Calu3 (cell line): ENCODE results near the gene TOMM70. TPM values are rescaled to one million over a fixed set of nuclear protein-coding genes. Genes with fewer than 3 reads are reported as not detected.

Source experiments
- BruUV-seq: library from RNA; stranded (reverse); fragments of 400-500 nt; replicated peaks from 2 replicates; lab custom pipeline; 2021; lab: Mats Ljungman, UMichigan
- CTCF ChIA-PET: fragments of 300-600 bp; sonication (Branson Sonifier 250); formaldehyde crosslinking; loops from one replicate; lab custom pipeline; 2022; ENCODE audit warnings: antibody characterized with exemption; lab: Charles Lee
- DNase-seq: peaks from one replicate; pipeline ENCODE4 v3.0.0; 2022
- H3K27ac Mint-ChIP-seq: one replicate; pipeline ENCODE4 v1.8.0; 2022; ENCODE audit warnings: mixed read lengths; ENCODE audit not compliant: unreplicated experiment
- H3K27me3 Mint-ChIP-seq: one replicate; pipeline ENCODE4 v1.8.0; 2022; ENCODE audit warnings: mixed read lengths; ENCODE audit not compliant: unreplicated experiment
- H3K36me3 Mint-ChIP-seq: one replicate; pipeline ENCODE4 v1.8.0; 2022; ENCODE audit warnings: mild to moderate bottlenecking, moderate library complexity, mixed read lengths; ENCODE audit not compliant: insufficient read depth, unreplicated experiment
- H3K4me1 Mint-ChIP-seq: one replicate; pipeline ENCODE4 v1.8.0; 2022; ENCODE audit warnings: mild to moderate bottlenecking, low read depth, mixed read lengths; ENCODE audit not compliant: unreplicated experiment
- H3K4me3 Mint-ChIP-seq: one replicate; pipeline ENCODE4 v1.8.0; 2022; ENCODE audit warnings: mild to moderate bottlenecking, low read depth, moderate library complexity, mixed read lengths; ENCODE audit not compliant: unreplicated experiment
- H3K9me3 Mint-ChIP-seq: one replicate; pipeline ENCODE4 v1.8.0; 2022; ENCODE audit warnings: low read depth, mixed read lengths; ENCODE audit not compliant: unreplicated experiment
- CTCF ChIP-seq: fragments of 200-600 bp; IDR thresholded peaks from one replicate; pipeline ENCODE4 v1.8.0; 2022; ENCODE audit warnings: antibody characterized with exemption; ENCODE audit not compliant: unreplicated experiment
- intact Hi-C: fragments of 100-400 bp; cut with micrococcal nuclease; formaldehyde crosslinking; loops from one replicate; pipeline ENCODE4 v1.10.0; 2022; ENCODE audit not compliant: unreplicated experiment
- total RNA-seq: library from RNA; stranded (reverse); gene quantifications from 2 replicates; pipeline ENCODE4 v1.2.3, GENCODE V29; 2022

The TOMM70 gene
- total RNA-seq, 1 experiment from 2014 or later, result 49.5 TPM

- no TSS peak for BruUV-seq
- no peak overlapping the region for H3K27ac Mint-ChIP-seq
- no peaks in the 10 kb centered on the region for H3K27me3 Mint-ChIP-seq
- H3K9me3 Mint-ChIP-seq, result no peaks in the 10 kb centered on the region
- DNase-seq, result no peak
- intact Hi-C loops, result no loop called here
- no peak overlapping the region for H3K4me3 Mint-ChIP-seq
- H3K36me3 Mint-ChIP-seq, result peaks cover 21% of the 10 kb centered on the region
- peaks cover 7% of the 10 kb centered on the region for H3K4me1 Mint-ChIP-seq
- no peak for TF ChIP-seq CTCF
- CTCF ChIA-PET, result interaction anchor here (0.6 kb wide), 3 partner anchors 38 to 313 kb away, joined by 3 to 5 read pairs (median 5); partner anchors contain the start of gene TFG
Measured at GRCh38 chr3:100395679-100396431, 5.0 kb downstream of the TOMM70 start.

GRCh38 chr3:100389025-100389424 is 11.9 kb downstream of the TOMM70 start:
- no peak overlapping the region for H3K4me3 Mint-ChIP-seq
- H3K9me3 Mint-ChIP-seq, result no peaks in the 10 kb centered on the region
- H3K27me3 Mint-ChIP-seq, result no peaks in the 10 kb centered on the region
- no peak for DNase-seq
- intact Hi-C loops, result loop anchor here (5.0 kb wide), 1 partner anchor 203 kb away; no protein-coding TSS in a partner anchor
- H3K27ac Mint-ChIP-seq, result no peak overlapping the region
- H3K4me1 Mint-ChIP-seq, result no peaks in the 10 kb centered on the region
- H3K36me3 Mint-ChIP-seq, result no peaks in the 10 kb centered on the region
- no peak for TF ChIP-seq CTCF
- CTCF ChIA-PET, result no interaction called here
- BruUV-seq, result no TSS peak

GRCh38 chr3:100386437-100387074 is 14.3 kb downstream of the TOMM70 start:
- H3K27ac Mint-ChIP-seq, result no peak overlapping the region
- intact Hi-C loops, result loop anchor here (5.0 kb wide), 1 partner anchor 206 kb away; no protein-coding TSS in a partner anchor

More at GRCh38 chr3:100386437-100387074, 14.3 kb downstream of the TOMM70 start:
- no peak for TF ChIP-seq CTCF
- BruUV-seq, result no TSS peak
- peaks cover 10% of the 10 kb centered on the region for H3K36me3 Mint-ChIP-seq
- CTCF ChIA-PET, result interaction anchor here (1.6 kb wide), 1 partner anchor 76 kb away, joined by 4 read pairs; no protein-coding TSS in a partner anchor
- H3K4me1 Mint-ChIP-seq, result no peaks in the 10 kb centered on the region
- no peak overlapping the region for H3K4me3 Mint-ChIP-seq
- H3K27me3 Mint-ChIP-seq, result no peaks in the 10 kb centered on the region
- H3K9me3 Mint-ChIP-seq, result no peaks in the 10 kb centered on the region
- no peak for DNase-seq
